H9 (cell line): ENCODE data around the gene SCLY. TPM values are rescaled to one million over a fixed set of nuclear protein-coding genes. Genes with fewer than 3 reads are reported as not detected.

Experiments
- DNase-seq: peaks from one replicate; pipeline ENCODE4 v3.0.0-alpha.2; 2017
- H2AFZ ChIP-seq: one replicate; pipeline ENCODE4 v1.6.1; 2013; ENCODE audit warnings: mild to moderate bottlenecking, low read length, control low read depth, moderate library complexity
- H2AK5ac ChIP-seq: 2 replicates; pipeline ENCODE4 v1.6.1; 2013; ENCODE audit warnings: low read length, control low read depth, mixed read lengths; ENCODE audit not compliant: insufficient read length
- H2BK120ac ChIP-seq: one replicate; pipeline ENCODE4 v1.6.1; 2013; ENCODE audit warnings: low read depth, mild to moderate bottlenecking, low read length, control low read depth, inconsistent platforms; ENCODE audit not compliant: poor library complexity, severe bottlenecking
- H2BK12ac ChIP-seq: 2 replicates; pipeline ENCODE4 v1.6.1; 2013; ENCODE audit warnings: low read length, control low read depth, mixed read lengths, low read depth; ENCODE audit not compliant: insufficient read length
- H2BK15ac ChIP-seq: 2 replicates; pipeline ENCODE4 v1.6.1; 2013; ENCODE audit warnings: low read depth, low read length, control low read depth
- H2BK20ac ChIP-seq: one replicate; pipeline ENCODE4 v1.6.1; 2013; ENCODE audit warnings: low read depth, mild to moderate bottlenecking, low read length, control low read depth, inconsistent platforms; ENCODE audit not compliant: poor library complexity, severe bottlenecking
- H2BK5ac ChIP-seq: 2 replicates; pipeline ENCODE4 v1.6.1; 2013; ENCODE audit warnings: low read length, control low read depth, mixed read lengths; ENCODE audit not compliant: insufficient read length
- H3K14ac ChIP-seq: 2 replicates; pipeline ENCODE4 v1.6.1; 2013; ENCODE audit warnings: low read length, control low read depth; ENCODE audit not compliant: insufficient read depth
- H3K18ac ChIP-seq: 2 replicates; pipeline ENCODE4 v1.6.1; 2013; ENCODE audit warnings: low read depth, mild to moderate bottlenecking, mixed read lengths, low read length, control low read depth; ENCODE audit not compliant: insufficient read length
- H3K23ac ChIP-seq: 2 replicates; pipeline ENCODE4 v1.6.1; 2013; ENCODE audit warnings: low read length, control low read depth, mixed read lengths, low read depth; ENCODE audit not compliant: insufficient read length
- H3K23me2 ChIP-seq: 2 replicates; pipeline ENCODE4 v1.6.1; 2013; ENCODE audit warnings: low read depth, mild to moderate bottlenecking, mixed read lengths, low read length, control low read depth; ENCODE audit not compliant: insufficient read length, poor library complexity, severe bottlenecking
- H3K27ac ChIP-seq: 2 replicates; pipeline ENCODE4 v1.5.1; 2013; ENCODE audit warnings: low read length, control low read depth, mixed read lengths, low read depth; ENCODE audit not compliant: insufficient read length
- H3K27me3 ChIP-seq: 2 replicates; pipeline ENCODE4 v1.6.1; 2013; ENCODE audit warnings: low read length, control low read depth, inconsistent platforms; ENCODE audit not compliant: insufficient read depth
- H3K4ac ChIP-seq: 2 replicates; pipeline ENCODE4 v1.6.1; 2013; ENCODE audit warnings: low read depth, mild to moderate bottlenecking, control low read depth, inconsistent platforms, low read length, moderate library complexity
- H3K4me1 ChIP-seq: 2 replicates; pipeline ENCODE4 v1.6.1; 2013; ENCODE audit warnings: low read length, control low read depth, inconsistent platforms; ENCODE audit not compliant: insufficient read depth
- H3K4me2 ChIP-seq: 2 replicates; pipeline ENCODE4 v1.6.1; 2013; ENCODE audit warnings: low read length, control low read depth, mixed read lengths; ENCODE audit not compliant: insufficient read length, insufficient read depth
- H3K56ac ChIP-seq: 2 replicates; pipeline ENCODE4 v1.6.1; 2013; ENCODE audit warnings: low read depth, mild to moderate bottlenecking, mixed read lengths, low read length, control low read depth; ENCODE audit not compliant: insufficient read length
- H3K79me1 ChIP-seq: 2 replicates; pipeline ENCODE4 v1.6.1; 2013; ENCODE audit warnings: low read depth, mild to moderate bottlenecking, moderate library complexity, low read length, control low read depth, inconsistent platforms; ENCODE audit not compliant: insufficient read depth, poor library complexity, severe bottlenecking
- H3K79me2 ChIP-seq: 2 replicates; pipeline ENCODE4 v1.6.1; 2013; ENCODE audit warnings: low read length, control low read depth, inconsistent platforms; ENCODE audit not compliant: insufficient read depth
- H3K9ac ChIP-seq: 2 replicates; pipeline ENCODE4 v1.6.1; 2013; ENCODE audit warnings: low read length, control low read depth, mixed read lengths; ENCODE audit not compliant: insufficient read length; ENCODE audit errors: extremely low read depth
- H3K9me3 ChIP-seq: one replicate; pipeline ENCODE4 v1.6.1; 2013; ENCODE audit warnings: low read depth, low read length, inconsistent platforms; ENCODE audit not compliant: control insufficient read depth
- H3T11ph ChIP-seq: one replicate; pipeline ENCODE4 v1.6.1; 2013; ENCODE audit warnings: mild to moderate bottlenecking, low read length, control low read depth, inconsistent platforms
- H4K20me1 ChIP-seq: one replicate; pipeline ENCODE4 v1.6.1; 2013; ENCODE audit not compliant: control insufficient read depth, insufficient read length, insufficient read depth
- H4K5ac ChIP-seq: 2 replicates; pipeline ENCODE4 v1.6.1; 2013; ENCODE audit warnings: low read depth, mild to moderate bottlenecking, mixed read lengths, low read length, control low read depth; ENCODE audit not compliant: insufficient read length
- H4K8ac ChIP-seq: replicated peaks from 2 replicates; pipeline ENCODE4 v1.6.1; 2013; ENCODE audit warnings: low read length, control low read depth, mixed read lengths, low read depth; ENCODE audit not compliant: insufficient read length
- H4K91ac ChIP-seq: 2 replicates; pipeline ENCODE4 v1.6.1; 2013; ENCODE audit warnings: low read depth, mild to moderate bottlenecking, moderate library complexity, mixed read lengths, low read length, control low read depth; ENCODE audit not compliant: insufficient read length
- H3K27ac Mint-ChIP-seq, 3 experiments: 2 replicates in 2 of 3; 3 replicates in 1 of 3; pipeline ENCODE4 v1.8.0; 2020 to 2021; ENCODE audit warnings: mixed read lengths in 3 of 3, mild to moderate bottlenecking in 1 of 3, moderate library complexity in 1 of 3
- H3K27me3 Mint-ChIP-seq: 2 replicates; pipeline ENCODE4 v1.8.0; 2021; ENCODE audit warnings: low read depth, mild to moderate bottlenecking, moderate library complexity, mixed read lengths
- H3K36me3 Mint-ChIP-seq, 3 experiments: 2 replicates in 2 of 3; 3 replicates in 1 of 3; pipeline ENCODE4 v1.8.0; 2020 to 2021; ENCODE audit warnings: low read depth in 3 of 3, mixed read lengths in 3 of 3; ENCODE audit not compliant: insufficient read depth in 1 of 3
- H3K4me1 Mint-ChIP-seq, 2 experiments: 2 replicates each; pipeline ENCODE4 v1.8.0; 2020; ENCODE audit warnings: mixed read lengths in 2 of 2
- H3K4me3 Mint-ChIP-seq, 2 experiments: 2 replicates in 1 of 2; 3 replicates in 1 of 2; pipeline ENCODE4 v1.8.0; 2020 to 2021; ENCODE audit warnings: mild to moderate bottlenecking in 2 of 2, mixed read lengths in 2 of 2, moderate library complexity in 1 of 2
- H3K9me3 Mint-ChIP-seq, 2 experiments: 2 replicates in 1 of 2; 3 replicates in 1 of 2; pipeline ENCODE4 v1.8.0; 2020; ENCODE audit warnings: mild to moderate bottlenecking in 2 of 2, mixed read lengths in 2 of 2, moderate library complexity in 1 of 2
- WGBS: extraction: QIAGEN DNeasy Blood & Tissue Kit; methylation state at CpG from one replicate; pipeline ENCODE4 v1.1.7; 2013; ENCODE audit warnings: missing lambda C conversion rate, low lambda C conversion rate, mixed read lengths; ENCODE audit not compliant: insufficient read length; ENCODE audit errors: extremely low coverage; 5-methylcytosine and 5-hydroxymethylcytosine counted together
- total RNA-seq: library from RNA; stranded (reverse); gene quantifications from 2 replicates; pipeline ENCODE4 v1.2.1, GENCODE V29; 2021
- TF ChIP-seq, protein P1 (sequence below): fragments of 200-600 bp; sonication (generic); conservative IDR thresholded peaks from 3 replicates; pipeline ENCODE4 v1.8.0; 2021; ENCODE audit warnings: antibody characterized with exemption, mild to moderate bottlenecking

Gene SCLY
- total RNA-seq, 1 experiment from 2014 or later: 55.3 TPM

DNA sequence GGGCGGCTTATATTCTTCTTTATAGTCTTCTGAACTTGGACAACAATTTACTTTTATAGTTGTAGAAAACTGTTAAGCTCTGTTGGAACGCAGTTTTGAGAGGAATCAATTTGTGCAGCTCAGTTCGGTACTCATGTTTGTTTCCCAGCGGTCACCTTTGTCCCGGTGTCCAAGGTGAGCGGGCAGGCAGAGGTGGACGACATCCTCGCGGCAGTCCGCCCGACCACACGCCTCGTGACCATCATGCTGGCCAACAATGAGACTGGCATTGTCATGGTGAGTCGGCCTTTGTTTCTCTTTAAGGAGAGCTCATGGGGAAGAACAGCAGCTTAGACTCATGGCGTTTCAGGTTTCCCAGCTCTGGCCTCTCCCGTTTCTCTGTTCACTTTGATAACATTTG, 20.8 kb downstream of the SCLY start:
- no peak overlapping the region for H2BK20ac ChIP-seq
- H2BK5ac ChIP-seq: no peak overlapping the region
- no peaks in the 10 kb centered on the region for H3K27me3 ChIP-seq
- no peaks in the 10 kb centered on the region for H3K23me2 ChIP-seq
- no peak overlapping the region for H3T11ph ChIP-seq
- no peaks in the 10 kb centered on the region for H4K20me1 ChIP-seq
- Mint-ChIP-seq H3K9me3 (peaks cover 0 to 5% of the 10 kb centered on the region in 2 experiments; a peak in 1 of 5 replicates), H3K36me3 (peaks cover 62 to 84% (median 76%) of the 10 kb centered on the region in 3 experiments), H3K4me3 (no peak overlapping the region), H3K27ac (peak overlapping the region; percentile 70 to 90 (median 82); a peak in 4 of 7 replicates), H3K4me1 (peaks cover 28 to 29% of the 10 kb centered on the region in 2 experiments), H3K27me3 (no peaks in the 10 kb centered on the region)
- no peak overlapping the region for H2AFZ ChIP-seq
- no peak overlapping the region for H3K27ac ChIP-seq
- no peak overlapping the region for H3K4me2 ChIP-seq
- TF ChIP-seq, protein P1, sequence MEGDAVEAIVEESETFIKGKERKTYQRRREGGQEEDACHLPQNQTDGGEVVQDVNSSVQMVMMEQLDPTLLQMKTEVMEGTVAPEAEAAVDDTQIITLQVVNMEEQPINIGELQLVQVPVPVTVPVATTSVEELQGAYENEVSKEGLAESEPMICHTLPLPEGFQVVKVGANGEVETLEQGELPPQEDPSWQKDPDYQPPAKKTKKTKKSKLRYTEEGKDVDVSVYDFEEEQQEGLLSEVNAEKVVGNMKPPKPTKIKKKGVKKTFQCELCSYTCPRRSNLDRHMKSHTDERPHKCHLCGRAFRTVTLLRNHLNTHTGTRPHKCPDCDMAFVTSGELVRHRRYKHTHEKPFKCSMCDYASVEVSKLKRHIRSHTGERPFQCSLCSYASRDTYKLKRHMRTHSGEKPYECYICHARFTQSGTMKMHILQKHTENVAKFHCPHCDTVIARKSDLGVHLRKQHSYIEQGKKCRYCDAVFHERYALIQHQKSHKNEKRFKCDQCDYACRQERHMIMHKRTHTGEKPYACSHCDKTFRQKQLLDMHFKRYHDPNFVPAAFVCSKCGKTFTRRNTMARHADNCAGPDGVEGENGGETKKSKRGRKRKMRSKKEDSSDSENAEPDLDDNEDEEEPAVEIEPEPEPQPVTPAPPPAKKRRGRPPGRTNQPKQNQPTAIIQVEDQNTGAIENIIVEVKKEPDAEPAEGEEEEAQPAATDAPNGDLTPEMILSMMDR: no peak
- no peak overlapping the region for H2BK15ac ChIP-seq
- H3K18ac ChIP-seq: no peak overlapping the region
- WGBS: no CpG with 5 or more reads among the region's 16 CpGs
- no peak overlapping the region for H4K5ac ChIP-seq
- H3K14ac ChIP-seq: no peak overlapping the region
- no peaks in the 10 kb centered on the region for H3K79me2 ChIP-seq
- H3K23ac ChIP-seq: no peak overlapping the region
- H3K4me1 ChIP-seq: no peaks in the 10 kb centered on the region
- H2BK12ac ChIP-seq: no peak overlapping the region
- H2AK5ac ChIP-seq: no peak overlapping the region
- H3K9ac ChIP-seq: no peak overlapping the region
- no peak for DNase-seq
- H3K56ac ChIP-seq: no peak overlapping the region
- H2BK120ac ChIP-seq: no peak overlapping the region
- no peak overlapping the region for H3K4ac ChIP-seq
- H3K9me3 ChIP-seq: no peaks in the 10 kb centered on the region
- no peak overlapping the region for H4K91ac ChIP-seq
- H4K8ac ChIP-seq: no peak overlapping the region
- peaks cover 2% of the 10 kb centered on the region for H3K79me1 ChIP-seq
